GM12878 (cell line): ENCODE results near the gene RUSC1. TPM values are rescaled to one million over a fixed set of nuclear protein-coding genes. Genes with fewer than 3 reads are reported as not detected.

Source experiments
- ATAC-seq: fragments of 200-7000 bp; cut with Tn5 transposase; 3 replicates; pipeline ENCODE4 v1.9.1; 2020; ENCODE audit warnings: mild to moderate bottlenecking, moderate library complexity
- BruUV-seq: library from RNA; stranded (reverse); fragments of 400-500 nt; replicated peaks from 2 replicates; lab custom pipeline; 2021; lab: Mats Ljungman, UMichigan
- CTCF ChIA-PET: fragments of 300-600 bp; sonication (Branson Sonifier 250); formaldehyde crosslinking; extraction: SDS; loops from one replicate; lab custom pipeline; 2021; ENCODE audit warnings: inconsistent platforms; lab: Yijun Ruan, JAX
- POLR2A ChIA-PET: fragments of 350-600 bp; formaldehyde crosslinking; extraction: SDS; loops from one replicate; lab custom pipeline; 2021; ENCODE audit warnings: inconsistent platforms; lab: Charles Lee
- RAD21 ChIA-PET: fragments of 300-600 bp; sonication (Branson Sonifier 250); formaldehyde crosslinking; loops from one replicate; lab custom pipeline; 2023; ENCODE audit warnings: antibody characterized with exemption; ENCODE audit not compliant: unreplicated experiment; lab: Charles Lee
- SMC1A ChIA-PET: fragments of 300-600 bp; sonication (Branson Sonifier 250); formaldehyde crosslinking; loops from one replicate; lab custom pipeline; 2023; ENCODE audit not compliant: unreplicated experiment, uncharacterized antibody; lab: Charles Lee
- DNase-seq: peaks from one replicate; pipeline ENCODE4 v3.0.0-alpha.2; 2011; ENCODE audit warnings: low read depth, low spot score
- FAIRE-seq: peaks from 3 replicates; lab custom pipeline; 2011; peaks lifted over from hg19 to GRCh38; lab: Jason Lieb, UNC
- H2AFZ ChIP-seq: 2 replicates; pipeline ENCODE4 v1.6.0; 2011; ENCODE audit warnings: low read depth, low read length, control low read depth; ENCODE audit not compliant: control insufficient read depth
- H3K27ac ChIP-seq: 2 replicates; pipeline ENCODE4 v1.5.1; 2011; ENCODE audit warnings: control low read depth; ENCODE audit not compliant: control insufficient read depth, insufficient read depth
- H3K27me3 ChIP-seq, 2 experiments: replicated peaks in 1 of 2; 2 replicates each; pipeline versions ENCODE4 v1.6.0 to v1.6.1; 2011; ENCODE audit warnings: low read length in 1 of 2; ENCODE audit not compliant: control insufficient read depth in 2 of 2, insufficient read depth in 2 of 2
- H3K36me3 ChIP-seq, 2 experiments: 2 replicates each; pipeline ENCODE4 v1.5.1; 2011; ENCODE audit warnings: low read length in 1 of 2; ENCODE audit not compliant: control insufficient read depth in 2 of 2, insufficient read depth in 2 of 2
- H3K4me1 ChIP-seq: 2 replicates; pipeline ENCODE4 v1.6.1; 2011; ENCODE audit warnings: mild to moderate bottlenecking, low read length, moderate library complexity, mixed read lengths; ENCODE audit not compliant: control insufficient read depth, insufficient read depth
- H3K4me2 ChIP-seq: 2 replicates; pipeline ENCODE4 v1.6.0; 2011; ENCODE audit warnings: control low read depth; ENCODE audit not compliant: control insufficient read depth, insufficient read depth
- H3K4me3 ChIP-seq: fragments of 200-600 bp; sonication (generic); 2 replicates; pipeline ENCODE4 v1.5.1; 2016
- H3K79me2 ChIP-seq: 2 replicates; pipeline ENCODE4 v1.6.0; 2011; ENCODE audit warnings: low read length; ENCODE audit not compliant: control insufficient read depth, insufficient read depth
- H3K9ac ChIP-seq: 2 replicates; pipeline ENCODE4 v1.8.0; 2011; ENCODE audit warnings: low read length, control low read depth, mixed read lengths; ENCODE audit not compliant: control insufficient read depth, insufficient read depth
- H3K9me3 ChIP-seq: replicated peaks from 3 replicates; pipeline ENCODE4 v1.5.1; 2011; ENCODE audit warnings: mild to moderate bottlenecking, low read length; ENCODE audit not compliant: control insufficient read depth, insufficient read depth
- H4K20me1 ChIP-seq: 2 replicates; pipeline ENCODE4 v1.6.0; 2011; ENCODE audit not compliant: control insufficient read depth, insufficient read depth
- BHLHE40 ChIP-seq, 2 experiments: fragments of 450-650 bp in 1 of 2; IDR thresholded peaks; 2 replicates each; pipeline ENCODE4 v1.6.1; 2011 to 2017; ENCODE audit warnings: low read depth in 2 of 2, borderline replicate concordance in 1 of 2, improper control_type of control experiment in 1 of 2, low read length in 1 of 2, mild to moderate bottlenecking in 1 of 2
- E2F4 ChIP-seq: IDR thresholded peaks from 2 replicates; pipeline ENCODE4 v1.6.1; 2012; ENCODE audit warnings: low read depth, low read length, improper control_type of control experiment
- E2F8 ChIP-seq: fragments of 450-650 bp; IDR thresholded peaks from 2 replicates; pipeline ENCODE4 v1.6.1; 2018; ENCODE audit warnings: mild to moderate bottlenecking, low read depth, moderate library complexity; ENCODE audit not compliant: partially characterized antibody
- HDGF ChIP-seq: fragments of 450-650 bp; IDR thresholded peaks from 2 replicates; pipeline ENCODE4 v1.6.1; 2016; ENCODE audit warnings: antibody characterized with exemption
- IKZF1 ChIP-seq: fragments of 450-650 bp; conservative IDR thresholded peaks from 2 replicates; pipeline ENCODE4 v1.6.1; 2017; ENCODE audit warnings: antibody characterized with exemption, mild to moderate bottlenecking
- IRF4 ChIP-seq: IDR thresholded peaks from 2 replicates; pipeline ENCODE4 v1.6.1; 2011; ENCODE audit warnings: low read depth, low read length
- PAX5 ChIP-seq: IDR thresholded peaks from 2 replicates; pipeline ENCODE4 v1.6.1; 2011; ENCODE audit warnings: low read depth, low read length, borderline replicate concordance
- PAX8 ChIP-seq: fragments of 450-650 bp; IDR thresholded peaks from 2 replicates; pipeline ENCODE4 v1.6.1; 2017; ENCODE audit warnings: mild to moderate bottlenecking, moderate library complexity
- RB1 ChIP-seq: fragments of 450-650 bp; formaldehyde crosslinking; IDR thresholded peaks from 2 replicates; pipeline ENCODE4 v1.6.1; 2017; ENCODE audit warnings: mild to moderate bottlenecking, borderline replicate concordance
- RELB ChIP-seq: fragments of 450-650 bp; IDR thresholded peaks from 2 replicates; pipeline ENCODE4 v1.6.1; 2017; ENCODE audit warnings: low read depth, mild to moderate bottlenecking, moderate library complexity
- SMAD5 ChIP-seq: IDR thresholded peaks from 2 replicates; pipeline ENCODE4 v1.6.1; 2016; ENCODE audit warnings: antibody characterized with exemption, low read depth
- SRF ChIP-seq, 2 experiments: IDR thresholded peaks; 2 replicates each; pipeline ENCODE4 v1.6.1; 2011; ENCODE audit warnings: low read depth in 2 of 2, low read length in 2 of 2, mild to moderate bottlenecking in 1 of 2, moderate library complexity in 1 of 2
- STAT1 ChIP-seq: fragments of 450-650 bp; conservative IDR thresholded peaks from 2 replicates; pipeline ENCODE4 v1.6.1; 2014; ENCODE audit warnings: antibody characterized with exemption, mild to moderate bottlenecking
- SUZ12 ChIP-seq: fragments of 200-600 bp; sonication (generic); IDR thresholded peaks from one replicate; pipeline ENCODE4 v1.6.1; 2018; ENCODE audit warnings: antibody characterized with exemption, mild to moderate bottlenecking; ENCODE audit not compliant: unreplicated experiment
- ZBTB11 ChIP-seq: fragments of 450-650 bp; formaldehyde crosslinking; IDR thresholded peaks from 2 replicates; pipeline ENCODE4 v1.5.0; 2022; ENCODE audit warnings: mild to moderate bottlenecking, missing genetic modification characterization
- WGBS: methylation state at CpG from one replicate; pipeline ENCODE4 v1.1.6; 2016; ENCODE audit warnings: low lambda C conversion rate; ENCODE audit not compliant: insufficient replicate concordance, insufficient coverage; ENCODE audit errors: missing lambda C conversion rate; 5-methylcytosine and 5-hydroxymethylcytosine counted together
- in situ Hi-C: fragments of 300-500 bp; cut with MboI; formaldehyde crosslinking; loops from 9 replicates; pipeline ENCODE4 v1.14.3; 2018; ENCODE audit warnings: mixed read lengths
- intact Hi-C: fragments of 100-400 bp; cut with micrococcal nuclease; formaldehyde crosslinking; loops from one replicate; pipeline ENCODE4 v1.14.2; 2022; ENCODE audit not compliant: unreplicated experiment
- polyA plus RNA-seq, 11 experiments: library from polyadenylated mRNA; depleted of rRNA in 4 of 11; unstranded in 6 of 11; stranded (reverse) in 5 of 11; fragments of >200 nt; fragmentation: Nextera tagmentation in 4 of 11; fragmentation: Illumina TruSeq in 1 of 11; extraction: Ambion mirVana in 4 of 11; extraction: Trizol in 1 of 11; gene quantifications; 1 replicate in 1 of 11; 2 replicates in 10 of 11; pipeline versions ENCODE4 v1.2.1 to v1.2.3, GENCODE V29; 2011 to 2016; ENCODE audit warnings: inconsistent platforms in 2 of 11, missing spikeins in 2 of 11, low read depth in 1 of 11
- total RNA-seq, 4 experiments: library from RNA; depleted of rRNA in 3 of 4; stranded (reverse); fragments of >200 nt in 3 of 4; fragmentation: Illumina TruSeq in 1 of 4; extraction: Trizol in 1 of 4; gene quantifications; 2 replicates each; pipeline versions ENCODE4 v1.2.1 to v1.2.3, GENCODE V29; 2013 to 2021

RUSC1 gene
- total and polyA plus RNA-seq, 10 of the 15 experiments (the other 5 are each of a cell fraction or from before 2014, with no cell fraction given): 1.1 to 23.7 (median 12.3) TPM

GRCh38 chr1:155318082-155318481 is 2.6 kb upstream of the RUSC1 start:
- ChIA-PET RAD21 (interaction anchor here (1.4 kb wide), 1 partner anchor 67 kb away, joined by 8 read pairs; no protein-coding TSS in a partner anchor), POLR2A (interaction anchor here (1.2 to 1.6 kb wide), 2 partner anchors 10 to 42 kb away, joined by 3 to 8 read pairs; partner anchors contain the start of gene FDPS), SMC1A (interaction anchor here (0.6 to 1.5 kb wide), 4 partner anchors 10 to 70 kb away, joined by 4 to 5 read pairs (median 4); partner anchors contain the start of gene FDPS), CTCF (interaction anchor here (1.6 to 3.4 kb wide), 2 partner anchors 14 to 67 kb away, joined by 5 to 27 read pairs; no protein-coding TSS in a partner anchor)
- Histone ChIP-seq H3K79me2 (peaks cover 4% of the 10 kb centered on the region), H3K9ac (no peak overlapping the region), H3K4me2 (no peak overlapping the region), H3K36me3 (peaks cover 7 to 38% of the 10 kb centered on the region in 2 experiments), H3K4me3 (no peak overlapping the region), H4K20me1 (no peaks in the 10 kb centered on the region), H3K9me3 (no peaks in the 10 kb centered on the region), H3K27me3 (no peaks in the 10 kb centered on the region), H2AFZ (no peak overlapping the region), H3K27ac (no peak overlapping the region), H3K4me1 (peaks cover 7% of the 10 kb centered on the region)
- in situ Hi-C loops: no loop called here
- WGBS: 95% methylated on average over 9 of the region's 9 CpGs
- BruUV-seq: no TSS peak
- no peak for DNase-seq
- no peak for ATAC-seq
- intact Hi-C loops: no loop called here
- FAIRE-seq: no peak
- no peak for TF ChIP-seq STAT1
- no peak for TF ChIP-seq SMAD5
- TF ChIP-seq PAX5: no peak
- TF ChIP-seq IRF4: no peak
- no peak for TF ChIP-seq SRF (IDR thresholded peaks at IDR 0.05; ENCODE audit: low read depth in 2 of 2, low read length in 2 of 2)
- TF ChIP-seq RELB: no peak
- TF ChIP-seq E2F4: no peak
- TF ChIP-seq E2F8: no peak
- no peak for TF ChIP-seq BHLHE40 (IDR thresholded peaks at IDR 0.05; ENCODE audit: borderline replicate concordance in 1 of 2, low read depth in 2 of 2, low read length in 1 of 2)
- no peak for TF ChIP-seq ZBTB11 (CRISPR knock-in tag)
- TF ChIP-seq RB1: no peak
- no peak for TF ChIP-seq IKZF1
- no peak for TF ChIP-seq PAX8
- TF ChIP-seq HDGF: no peak
- no peak for TF ChIP-seq SUZ12
